HepG2 (cell line): ENCODE data around the gene FGF18. TPM values are rescaled to one million over a fixed set of nuclear protein-coding genes. Genes with fewer than 3 reads are reported as not detected.

Source experiments
- ATAC-seq: fragments of 200-7000 bp; cut with Tn5 transposase; 3 replicates; pipeline ENCODE4 v1.9.1; 2020; ENCODE audit warnings: mild to moderate bottlenecking, moderate library complexity
- BruUV-seq: library from RNA; stranded (reverse); fragments of 400-500 nt; replicated peaks from 2 replicates; lab custom pipeline; 2021; lab: Mats Ljungman, UMichigan
- CTCF ChIA-PET: fragments of 300-600 bp; formaldehyde crosslinking; extraction: SDS; loops from one replicate; lab custom pipeline; 2021; ENCODE audit warnings: low total read pairs, inconsistent platforms, low intra/inter-chr PET ratio; lab: Yijun Ruan, JAX
- POLR2A ChIA-PET: fragments of 350-600 bp; sonication (Branson Sonifier 250); formaldehyde crosslinking; loops from one replicate; lab custom pipeline; 2020; ENCODE audit warnings: antibody characterized with exemption, inconsistent platforms; lab: Yijun Ruan, JAX
- DNase-seq: peaks from one replicate; pipeline ENCODE4 v3.0.0-alpha.2; 2015; ENCODE audit warnings: low spot score
- FAIRE-seq: peaks from 3 replicates; lab custom pipeline; 2011; peaks lifted over from hg19 to GRCh38; lab: Jason Lieb, UNC
- H2AFZ ChIP-seq: one replicate; pipeline ENCODE4 v1.6.1; 2011; ENCODE audit warnings: low read length, inconsistent platforms
- H3K27ac ChIP-seq: fragments of 300-600 bp; 3 replicates; pipeline ENCODE4 v1.8.0; 2011; ENCODE audit warnings: mixed run types, mild to moderate bottlenecking, mixed read lengths, low read length, inconsistent platforms; ENCODE audit not compliant: insufficient read depth; ENCODE audit errors: extremely low read length
- H3K27me3 ChIP-seq, 2 experiments: fragments of 200-600 bp in 1 of 2; 2 replicates in 1 of 2; 3 replicates in 1 of 2; pipeline versions ENCODE4 v1.6.0 to v1.8.0; 2011; ENCODE audit warnings: low read length in 2 of 2, mild to moderate bottlenecking in 2 of 2, moderate library complexity in 2 of 2, inconsistent platforms in 1 of 2; ENCODE audit not compliant: insufficient read depth in 2 of 2, control insufficient read depth in 1 of 2
- H3K36me3 ChIP-seq, 2 experiments: fragments of 200-600 bp in 1 of 2; replicated peaks in 1 of 2; 2 replicates in 1 of 2; 3 replicates in 1 of 2; pipeline versions ENCODE4 v1.5.1 to v1.8.0; 2011; ENCODE audit warnings: low read length in 2 of 2, inconsistent platforms in 1 of 2; ENCODE audit not compliant: insufficient read depth in 2 of 2, control insufficient read depth in 1 of 2
- H3K4me1 ChIP-seq: 2 replicates; pipeline ENCODE4 v1.5.1; 2012; ENCODE audit warnings: low read length, inconsistent platforms; ENCODE audit not compliant: insufficient read depth
- H3K4me2 ChIP-seq: 2 replicates; pipeline ENCODE4 v1.6.0; 2011; ENCODE audit warnings: low read depth, low read length, inconsistent platforms
- H3K4me3 ChIP-seq, 3 experiments: fragments of 200-600 bp in 1 of 3; sonication (generic), shearing (Covaris generic) in 1 of 3; replicated peaks in 1 of 3; 2 replicates each; pipeline ENCODE4 v1.5.1; 2011 to 2016; ENCODE audit warnings: low read length in 3 of 3, inconsistent platforms in 2 of 3, low read depth in 2 of 3, mild to moderate bottlenecking in 2 of 3, control low read depth in 1 of 3, mixed read lengths in 1 of 3; ENCODE audit not compliant: insufficient read depth in 1 of 3
- H3K79me2 ChIP-seq: one replicate; pipeline ENCODE4 v1.6.1; 2011; ENCODE audit warnings: low read length, inconsistent platforms; ENCODE audit not compliant: insufficient read depth
- H3K9ac ChIP-seq: 2 replicates; pipeline ENCODE4 v1.6.0; 2011; ENCODE audit warnings: mild to moderate bottlenecking, low read depth, low read length, inconsistent platforms; ENCODE audit not compliant: insufficient read depth
- H3K9me3 ChIP-seq: 2 replicates; pipeline ENCODE4 v1.5.1; 2012; ENCODE audit warnings: mild to moderate bottlenecking, low read length
- H4K20me1 ChIP-seq: 2 replicates; pipeline ENCODE4 v1.6.0; 2011; ENCODE audit warnings: inconsistent platforms, mild to moderate bottlenecking, low read length, moderate library complexity; ENCODE audit not compliant: insufficient read depth
- AGO1 ChIP-seq: fragments of 200-400 bp; formaldehyde crosslinking; IDR thresholded peaks from 2 replicates; pipeline ENCODE4 v1.6.1; 2017; ENCODE audit warnings: mild to moderate bottlenecking, low read depth, low read length, moderate library complexity; ENCODE audit not compliant: poor library complexity, severe bottlenecking
- MYNN ChIP-seq: sonication (generic); formaldehyde crosslinking; IDR thresholded peaks from 2 replicates; pipeline ENCODE4 v1.4.0; 2020; ENCODE audit warnings: mild to moderate bottlenecking, low read depth, missing genetic modification reagents
- POLR2A ChIP-seq, 2 experiments: IDR thresholded peaks; 2 replicates each; pipeline ENCODE4 v1.6.1; 2011; ENCODE audit warnings: low read depth in 2 of 2, low read length in 2 of 2, mild to moderate bottlenecking in 1 of 2, moderate library complexity in 1 of 2; ENCODE audit not compliant: insufficient read depth in 1 of 2
- RBFOX2 ChIP-seq: fragments of 200-400 bp; formaldehyde crosslinking; IDR thresholded peaks from 2 replicates; pipeline ENCODE4 v1.6.1; 2017; ENCODE audit warnings: low read depth, mild to moderate bottlenecking, low read length
- RBM22 ChIP-seq: fragments of 200-400 bp; formaldehyde crosslinking; optimal IDR thresholded peaks from 2 replicates; pipeline ENCODE3; 2017; ENCODE audit warnings: mild to moderate bottlenecking, low read length, moderate library complexity
- SRSF9 ChIP-seq: fragments of 200-400 bp; formaldehyde crosslinking; IDR thresholded peaks from 2 replicates; pipeline ENCODE4 v1.6.1; 2018; ENCODE audit warnings: borderline replicate concordance, mild to moderate bottlenecking, low read depth, low read length; ENCODE audit not compliant: insufficient read depth, poor library complexity, severe bottlenecking
- YEATS4 ChIP-seq: sonication (generic); formaldehyde crosslinking; IDR thresholded peaks from 2 replicates; pipeline ENCODE4 v1.4.0; 2020; ENCODE audit warnings: missing genetic modification reagents, borderline replicate concordance
- ZFP36 ChIP-seq: fragments of 150-350 bp; IDR thresholded peaks from 2 replicates; pipeline ENCODE4 v1.6.1; 2018; ENCODE audit warnings: borderline replicate concordance, low read length, low read depth; ENCODE audit not compliant: partially characterized antibody
- WGBS: methylation state at CpG from one replicate; pipeline ENCODE4 v1.1.6; 2017; ENCODE audit warnings: low lambda C conversion rate; 5-methylcytosine and 5-hydroxymethylcytosine counted together
- in situ Hi-C: cut with HindIII; loops from 2 replicates; pipeline ENCODE4 v1.10.0; 2017; ENCODE audit warnings: low pct_unique_long_range_greater_than_20kb; ENCODE audit not compliant: extremely low pct_ligation_motif_present
- intact Hi-C: fragments of 100-400 bp; cut with micrococcal nuclease; formaldehyde crosslinking; loops from one replicate; pipeline ENCODE4 v1.10.0; 2022; ENCODE audit not compliant: unreplicated experiment
- polyA plus RNA-seq, 8 experiments: library from polyadenylated mRNA; depleted of rRNA in 3 of 8; stranded (reverse) in 7 of 8; unstranded in 1 of 8; fragments of >200 nt; fragmentation: Illumina TruSeq in 4 of 8; extraction: Trizol in 4 of 8; gene quantifications; 2 replicates each; pipeline versions ENCODE4 v1.2.1 to v1.2.3, GENCODE V29; 2011 to 2016; ENCODE audit warnings: low read depth in 4 of 8, missing spikeins in 1 of 8, mixed read lengths in 1 of 8; ENCODE audit not compliant: insufficient read depth in 1 of 8
- total RNA-seq, 5 experiments: library from RNA; depleted of rRNA; stranded (reverse); fragments of >200 nt; fragmentation: Illumina TruSeq; extraction: Trizol; gene quantifications; 2 replicates each; pipeline ENCODE4 v1.2.3, GENCODE V29; 2016; ENCODE audit warnings: low read depth in 1 of 5
- TF ChIP-seq, protein P1 (sequence below): sonication (generic); formaldehyde crosslinking; IDR thresholded peaks from 2 replicates; pipeline ENCODE4 v1.4.0; 2020; ENCODE audit warnings: missing genetic modification reagents

FGF18 gene
- total and polyA plus RNA-seq, 2 of the 13 experiments (the other 11 are each of a cell fraction or from before 2014, with no cell fraction given) = not detected

DNA sequence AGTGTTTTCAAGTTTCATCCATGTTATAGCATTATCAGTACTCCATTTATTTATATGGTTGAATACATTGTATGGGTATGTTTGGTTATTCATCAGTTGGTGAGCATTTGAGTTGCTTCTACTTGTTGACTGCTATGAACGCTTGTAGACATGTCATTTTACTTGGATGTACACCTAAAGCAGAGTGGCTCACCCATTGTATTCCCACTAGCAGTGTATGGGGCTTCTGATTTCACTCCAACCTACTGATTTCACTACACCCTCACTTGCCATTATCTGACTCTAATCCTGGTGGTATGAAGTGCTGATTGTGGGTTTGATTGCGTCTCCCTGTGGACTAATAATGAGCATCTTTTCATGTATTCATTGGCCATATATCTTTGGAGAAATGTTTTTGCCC, 22.3 kb upstream of the FGF18 start:
- POLR2A ChIA-PET = interaction anchor here (1.2 kb wide), 1 partner anchor 9 kb away, joined by 3 read pairs; no protein-coding TSS in a partner anchor
- Histone ChIP-seq H4K20me1 (peaks cover 97% of the 10 kb centered on the region), H3K9ac (no peak overlapping the region), H3K79me2 (peaks cover 96% of the 10 kb centered on the region), H3K36me3 (peaks cover 34 to 95% of the 10 kb centered on the region in 2 experiments), H3K4me3 (no peak overlapping the region), H3K4me2 (0 out of 2 replicates have a peak overlapping the region, but pooled peaks have one; percentile 5), H3K9me3 (no peaks in the 10 kb centered on the region), H3K27ac (no peak overlapping the region), H3K4me1 (peaks cover 95% of the 10 kb centered on the region), H2AFZ (no peak overlapping the region), H3K27me3 (no peaks in the 10 kb centered on the region)
- no peak; the same call in 2 of the 3 replicates for ATAC-seq
- no peak for DNase-seq
- WGBS = 65% methylated on average over 2 of the region's 2 CpGs
- BruUV-seq = no TSS peak
- CTCF ChIA-PET = no interaction called here
- FAIRE-seq = no peak
- TF ChIP-seq AGO1 = no peak
- TF ChIP-seq MYNN (CRISPR knock-in tag) = no peak
- peak; percentile 13; the same call in 1 of the 2 replicates for TF ChIP-seq RBFOX2
- no peak for TF ChIP-seq SRSF9
- TF ChIP-seq YEATS4 (CRISPR knock-in tag) = no peak
- TF ChIP-seq ZFP36 = no peak
- TF ChIP-seq, protein P1, sequence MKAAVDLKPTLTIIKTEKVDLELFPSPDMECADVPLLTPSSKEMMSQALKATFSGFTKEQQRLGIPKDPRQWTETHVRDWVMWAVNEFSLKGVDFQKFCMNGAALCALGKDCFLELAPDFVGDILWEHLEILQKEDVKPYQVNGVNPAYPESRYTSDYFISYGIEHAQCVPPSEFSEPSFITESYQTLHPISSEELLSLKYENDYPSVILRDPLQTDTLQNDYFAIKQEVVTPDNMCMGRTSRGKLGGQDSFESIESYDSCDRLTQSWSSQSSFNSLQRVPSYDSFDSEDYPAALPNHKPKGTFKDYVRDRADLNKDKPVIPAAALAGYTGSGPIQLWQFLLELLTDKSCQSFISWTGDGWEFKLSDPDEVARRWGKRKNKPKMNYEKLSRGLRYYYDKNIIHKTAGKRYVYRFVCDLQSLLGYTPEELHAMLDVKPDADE (CRISPR knock-in tag) = no peak
- TF ChIP-seq RBM22 = peak; percentile 76
- peak in 1 of 2 experiments; percentile 31; a peak in 1 of 4 replicates for TF ChIP-seq POLR2A (IDR thresholded peaks at IDR 0.05; ENCODE audit: insufficient read depth in 1 of 2, low read depth in 2 of 2, low read length in 2 of 2)
- in situ Hi-C loops (no loop called here), intact Hi-C loops (no loop called here)
